Caco-2 (cell line): Measurements from ENCODE around the gene EIF4E1B. TPM values are rescaled to one million over a fixed set of nuclear protein-coding genes. Genes with fewer than 3 reads are reported as not detected.

Source experiments
- BruUV-seq: library from RNA; stranded (reverse); fragments of 400-500 nt; replicated peaks from 2 replicates; lab custom pipeline; 2021; lab: Mats Ljungman, UMichigan
- CTCF ChIA-PET: fragments of 300-600 bp; sonication (Branson Sonifier 250); formaldehyde crosslinking; loops from one replicate; lab custom pipeline; 2022; ENCODE audit warnings: antibody characterized with exemption; lab: Charles Lee
- POLR2A ChIA-PET: fragments of 300-600 bp; sonication (Branson Sonifier 250); formaldehyde crosslinking; loops from one replicate; lab custom pipeline; 2022; ENCODE audit warnings: antibody characterized with exemption; lab: Charles Lee
- DNase-seq, 2 experiments: peaks; one replicate each; pipeline versions ENCODE4 v3.0.0 to v3.0.0-alpha.2; 2020 to 2022
- H3K27me3 ChIP-seq: replicated peaks from 2 replicates; pipeline ENCODE4 v1.6.0; 2011; ENCODE audit warnings: low read length; ENCODE audit not compliant: control insufficient read depth, insufficient read depth
- H3K36me3 ChIP-seq: 2 replicates; pipeline ENCODE4 v1.5.1; 2011; ENCODE audit warnings: low read length; ENCODE audit not compliant: control insufficient read depth, insufficient read depth
- H3K4me1 ChIP-seq: fragments of 250-450 bp; sonication (Bioruptor Pico); 2 replicates; pipeline ENCODE4 v1.5.1; 2020; ENCODE audit warnings: mild to moderate bottlenecking
- H3K4me3 ChIP-seq: 2 replicates; pipeline ENCODE4 v1.5.1; 2011; ENCODE audit warnings: low read depth, mild to moderate bottlenecking, control low read depth, low read length
- H3K9me3 ChIP-seq: fragments of 250-450 bp; sonication (Bioruptor Pico); 2 replicates; pipeline ENCODE4 v1.5.1; 2020; ENCODE audit warnings: mild to moderate bottlenecking, moderate library complexity
- H3K27ac Mint-ChIP-seq: one replicate; pipeline ENCODE4 v1.8.0; 2022; ENCODE audit warnings: mixed read lengths; ENCODE audit not compliant: unreplicated experiment
- H3K27me3 Mint-ChIP-seq: one replicate; pipeline ENCODE4 v1.8.0; 2022; ENCODE audit warnings: mixed read lengths; ENCODE audit not compliant: insufficient read depth, unreplicated experiment
- H3K36me3 Mint-ChIP-seq: one replicate; pipeline ENCODE4 v1.8.0; 2022; ENCODE audit warnings: mild to moderate bottlenecking, mixed read lengths; ENCODE audit not compliant: insufficient read depth, unreplicated experiment
- H3K4me1 Mint-ChIP-seq: one replicate; pipeline ENCODE4 v1.8.0; 2022; ENCODE audit warnings: low read depth, mixed read lengths; ENCODE audit not compliant: unreplicated experiment
- H3K4me3 Mint-ChIP-seq: one replicate; pipeline ENCODE4 v1.8.0; 2022; ENCODE audit warnings: mild to moderate bottlenecking, moderate library complexity, mixed read lengths; ENCODE audit not compliant: unreplicated experiment
- H3K9me3 Mint-ChIP-seq: one replicate; pipeline ENCODE4 v1.8.0; 2022; ENCODE audit warnings: mixed read lengths; ENCODE audit not compliant: unreplicated experiment
- intact Hi-C: fragments of 100-400 bp; cut with micrococcal nuclease; formaldehyde crosslinking; loops from one replicate; pipeline ENCODE4 v1.10.0; 2022; ENCODE audit not compliant: unreplicated experiment
- total RNA-seq: library from RNA; stranded (reverse); gene quantifications from 2 replicates; pipeline ENCODE4 v1.2.3, GENCODE V29; 2022
- TF ChIP-seq, protein P1 (sequence below), 2 experiments: fragments of 200-600 bp in 1 of 2; IDR thresholded peaks; 1 replicate in 1 of 2; 2 replicates in 1 of 2; pipeline versions ENCODE4 v1.5.1 to v1.8.0; 2011 to 2022; ENCODE audit warnings: antibody characterized with exemption in 1 of 2, control low read depth in 1 of 2, inconsistent platforms in 1 of 2, low read depth in 1 of 2, low read length in 1 of 2, mild to moderate bottlenecking in 1 of 2, moderate library complexity in 1 of 2; ENCODE audit not compliant: insufficient read depth in 1 of 2, severe bottlenecking in 1 of 2, unreplicated experiment in 1 of 2

The EIF4E1B gene
- total RNA-seq, 1 experiment from 2014 or later = not detected

DNA sequence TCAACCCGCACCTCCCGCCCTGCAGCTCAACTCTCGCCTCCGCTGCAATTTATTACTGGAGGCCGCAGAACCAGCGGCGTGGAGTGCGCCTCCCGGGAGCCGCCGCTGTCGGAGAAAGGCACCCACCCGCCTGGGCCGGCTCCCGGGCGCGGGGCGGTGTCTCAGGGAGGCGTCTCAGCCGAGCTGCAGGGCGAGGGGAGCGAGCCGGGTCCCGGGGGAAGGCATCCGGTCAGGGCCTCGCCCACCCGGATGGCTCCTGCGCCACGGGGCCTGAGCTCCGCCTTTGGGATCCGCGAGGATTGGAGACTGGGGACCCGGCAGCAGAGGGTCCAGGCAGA, 49.7 kb downstream of the EIF4E1B start:
- ChIA-PET POLR2A (no interaction called here), CTCF (interaction anchor here (2.6 kb wide), 1 partner anchor 20 kb away, joined by 7 read pairs; no protein-coding TSS in a partner anchor)
- BruUV-seq = no TSS peak
- DNase-seq = no peak
- H3K9me3 Mint-ChIP-seq = no peaks in the 10 kb centered on the region
- H3K36me3 Mint-ChIP-seq = no peaks in the 10 kb centered on the region
- H3K9me3 ChIP-seq = peaks cover 2% of the 10 kb centered on the region; the same call in 1 of the 2 replicates
- H3K4me3 Mint-ChIP-seq = no peak overlapping the region
- no peak overlapping the region for H3K4me3 ChIP-seq
- H3K27ac Mint-ChIP-seq = no peak overlapping the region
- TF ChIP-seq, protein P1, sequence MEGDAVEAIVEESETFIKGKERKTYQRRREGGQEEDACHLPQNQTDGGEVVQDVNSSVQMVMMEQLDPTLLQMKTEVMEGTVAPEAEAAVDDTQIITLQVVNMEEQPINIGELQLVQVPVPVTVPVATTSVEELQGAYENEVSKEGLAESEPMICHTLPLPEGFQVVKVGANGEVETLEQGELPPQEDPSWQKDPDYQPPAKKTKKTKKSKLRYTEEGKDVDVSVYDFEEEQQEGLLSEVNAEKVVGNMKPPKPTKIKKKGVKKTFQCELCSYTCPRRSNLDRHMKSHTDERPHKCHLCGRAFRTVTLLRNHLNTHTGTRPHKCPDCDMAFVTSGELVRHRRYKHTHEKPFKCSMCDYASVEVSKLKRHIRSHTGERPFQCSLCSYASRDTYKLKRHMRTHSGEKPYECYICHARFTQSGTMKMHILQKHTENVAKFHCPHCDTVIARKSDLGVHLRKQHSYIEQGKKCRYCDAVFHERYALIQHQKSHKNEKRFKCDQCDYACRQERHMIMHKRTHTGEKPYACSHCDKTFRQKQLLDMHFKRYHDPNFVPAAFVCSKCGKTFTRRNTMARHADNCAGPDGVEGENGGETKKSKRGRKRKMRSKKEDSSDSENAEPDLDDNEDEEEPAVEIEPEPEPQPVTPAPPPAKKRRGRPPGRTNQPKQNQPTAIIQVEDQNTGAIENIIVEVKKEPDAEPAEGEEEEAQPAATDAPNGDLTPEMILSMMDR (IDR thresholded peaks at IDR 0.05; ENCODE audit: insufficient read depth in 1 of 2, low read depth in 1 of 2, low read length in 1 of 2, severe bottlenecking in 1 of 2, unreplicated experiment in 1 of 2) = no peak
- H3K4me1 ChIP-seq = no peaks in the 10 kb centered on the region
- H3K27me3 ChIP-seq = no peaks in the 10 kb centered on the region
- H3K27me3 Mint-ChIP-seq = peaks cover 10% of the 10 kb centered on the region
- no peaks in the 10 kb centered on the region for H3K4me1 Mint-ChIP-seq
- H3K36me3 ChIP-seq = no peaks in the 10 kb centered on the region
- intact Hi-C loops = no loop called here

GRCh38 chr5:176682016-176682531, 51.6 kb downstream of the EIF4E1B start:
- H3K4me3 Mint-ChIP-seq = no peak overlapping the region
- CTCF ChIA-PET = interaction anchor here (2.6 kb wide), 1 partner anchor 21 kb away, joined by 7 read pairs; no protein-coding TSS in a partner anchor

DNA sequence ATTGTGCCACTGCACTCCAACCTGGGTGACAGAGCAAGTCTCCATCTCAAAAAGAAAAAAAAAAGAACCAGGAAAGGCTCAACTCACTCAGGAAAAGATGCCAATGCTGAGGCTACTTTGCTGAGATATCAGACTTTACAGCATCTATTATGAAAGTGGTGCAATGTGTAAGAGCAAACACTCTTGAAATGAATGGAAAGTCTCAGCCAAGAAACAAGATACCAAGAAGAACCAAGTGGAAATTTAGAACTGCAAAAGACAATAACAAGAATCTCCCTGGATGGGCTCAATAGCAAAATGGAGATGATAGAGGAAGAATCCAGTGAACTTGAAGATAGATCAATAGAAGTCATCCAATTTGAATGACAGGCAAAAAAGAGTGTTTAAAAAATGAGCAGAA, 54.5 kb downstream of the EIF4E1B start:
- Mint-ChIP-seq H3K36me3 (no peaks in the 10 kb centered on the region), H3K27ac (no peak overlapping the region), H3K4me1 (no peaks in the 10 kb centered on the region), H3K4me3 (no peak overlapping the region), H3K27me3 (peaks cover 14% of the 10 kb centered on the region), H3K9me3 (no peaks in the 10 kb centered on the region)
- H3K9me3 ChIP-seq = peaks cover 4% of the 10 kb centered on the region
- TF ChIP-seq, protein P1 (IDR thresholded peaks at IDR 0.05; ENCODE audit: insufficient read depth in 1 of 2, low read depth in 1 of 2, low read length in 1 of 2, severe bottlenecking in 1 of 2, unreplicated experiment in 1 of 2) = no peak
- intact Hi-C loops = no loop called here
- H3K36me3 ChIP-seq = no peaks in the 10 kb centered on the region
- no peak overlapping the region for H3K4me3 ChIP-seq
- no TSS peak for BruUV-seq
- H3K4me1 ChIP-seq = no peaks in the 10 kb centered on the region
- CTCF ChIA-PET = no interaction called here
- no peaks in the 10 kb centered on the region for H3K27me3 ChIP-seq
- POLR2A ChIA-PET = no interaction called here
- DNase-seq = no peak

More at GRCh38 chr5:176682016-176682531, 51.6 kb downstream of the EIF4E1B start:
- H3K27ac Mint-ChIP-seq = no peak overlapping the region
- Histone ChIP-seq H3K9me3 (peaks cover 4% of the 10 kb centered on the region), H3K4me1 (no peaks in the 10 kb centered on the region), H3K27me3 (no peaks in the 10 kb centered on the region), H3K36me3 (no peaks in the 10 kb centered on the region), H3K4me3 (no peak overlapping the region)
- no peaks in the 10 kb centered on the region for H3K4me1 Mint-ChIP-seq
- no peak for DNase-seq
- TF ChIP-seq, protein P1 (IDR thresholded peaks at IDR 0.05; ENCODE audit: insufficient read depth in 1 of 2, low read depth in 1 of 2, low read length in 1 of 2, severe bottlenecking in 1 of 2, unreplicated experiment in 1 of 2) = no peak
- no peaks in the 10 kb centered on the region for H3K9me3 Mint-ChIP-seq
- POLR2A ChIA-PET = no interaction called here
- H3K27me3 Mint-ChIP-seq = peaks cover 11% of the 10 kb centered on the region
- no peaks in the 10 kb centered on the region for H3K36me3 Mint-ChIP-seq
- intact Hi-C loops = no loop called here
- no TSS peak for BruUV-seq
